ENCODE data around the gene GORAB.

GRCh38 chr1:170518965-170519364 lies 13.0 kb upstream of the GORAB start:
- TF ChIP-seq CTCF (IDR thresholded peaks at IDR 0.05) (no peak), ZFX (IDR thresholded peaks at IDR 0.05; ENCODE audit: borderline replicate concordance) (no peak)
